HEK293 (cell line): ENCODE results near the gene HS6ST3.

ENCODE experiments used
- CTCF ChIA-PET: fragments of 350-600 bp; formaldehyde crosslinking; extraction: SDS; loops from one replicate; lab custom pipeline; 2021; ENCODE audit warnings: antibody characterized with exemption; lab: Yijun Ruan, JAX
- POLR2A ChIA-PET: fragments of 300-600 bp; formaldehyde crosslinking; extraction: SDS; loops from one replicate; lab custom pipeline; 2020; ENCODE audit warnings: antibody characterized with exemption, inconsistent platforms; lab: Yijun Ruan, JAX
- H3K27ac ChIP-seq: fragments of 200-500 bp; sonication (Bioruptor generic); 2 replicates; pipeline ENCODE4 v1.5.1; 2014; ENCODE audit warnings: low read depth, low read length, control low read depth, inconsistent platforms; ENCODE audit errors: extremely low read depth
- H3K36me3 ChIP-seq, 2 experiments: fragments of 200-500 bp in 1 of 2; sonication (Bioruptor generic) in 1 of 2; 1 replicate in 1 of 2; 2 replicates in 1 of 2; pipeline ENCODE4 v1.5.1; 2014 to 2017; ENCODE audit warnings: inconsistent platforms in 2 of 2, low read length in 2 of 2; ENCODE audit not compliant: control insufficient read depth in 2 of 2, insufficient read depth in 1 of 2
- H3K4me1 ChIP-seq: fragments of 200-500 bp; sonication (Bioruptor generic); 2 replicates; pipeline ENCODE4 v1.5.1; 2014; ENCODE audit warnings: mild to moderate bottlenecking, low read length, inconsistent platforms; ENCODE audit not compliant: control insufficient read depth, insufficient read depth
- H3K4me3 ChIP-seq: 2 replicates; pipeline ENCODE4 v1.5.1; 2011; ENCODE audit warnings: low read depth, mild to moderate bottlenecking, control low read depth, low read length, moderate library complexity
- H3K9me3 ChIP-seq: fragments of 200-500 bp; sonication (Bioruptor generic); 2 replicates; pipeline ENCODE4 v1.5.1; 2014; ENCODE audit warnings: low read depth, low read length, inconsistent platforms; ENCODE audit not compliant: control insufficient read depth, insufficient read depth
- KLF10 ChIP-seq: fragments of 450-650 bp; IDR thresholded peaks from 2 replicates; pipeline ENCODE4 v1.5.1; 2018; ENCODE audit warnings: missing biosample characterization, mild to moderate bottlenecking, missing genetic modification characterization
- KLF7 ChIP-seq: fragments of 450-650 bp; formaldehyde crosslinking; IDR thresholded peaks from 2 replicates; pipeline ENCODE4 v1.5.1; 2016; ENCODE audit warnings: missing biosample characterization, missing genetic modification characterization, borderline replicate concordance
- PRDM10 ChIP-seq: fragments of 450-650 bp; formaldehyde crosslinking; IDR thresholded peaks from 2 replicates; pipeline ENCODE4 v1.5.1; 2016; ENCODE audit warnings: missing biosample characterization, missing genetic modification characterization
- RBAK ChIP-seq: fragments of 450-650 bp; formaldehyde crosslinking; IDR thresholded peaks from 2 replicates; pipeline ENCODE4 v1.5.1; 2016; ENCODE audit warnings: missing biosample characterization, missing genetic modification characterization
- SCRT1 ChIP-seq: fragments of 450-650 bp; formaldehyde crosslinking; IDR thresholded peaks from 2 replicates; pipeline ENCODE4 v1.5.1; 2016; ENCODE audit warnings: missing biosample characterization, missing genetic modification characterization, borderline replicate concordance
- ZBTB11 ChIP-seq: fragments of 450-650 bp; formaldehyde crosslinking; conservative IDR thresholded peaks from 2 replicates; pipeline ENCODE4 v1.5.1; 2016; ENCODE audit warnings: low read depth, missing biosample characterization, missing genetic modification characterization
- ZEB2 ChIP-seq: fragments of 450-650 bp; formaldehyde crosslinking; IDR thresholded peaks from 2 replicates; pipeline ENCODE4 v1.5.1; 2016; ENCODE audit warnings: missing biosample characterization, missing genetic modification characterization
- ZFP37 ChIP-seq: fragments of 450-650 bp; formaldehyde crosslinking; IDR thresholded peaks from 2 replicates; pipeline ENCODE4 v1.5.1; 2016; ENCODE audit warnings: missing biosample characterization, missing genetic modification characterization
- ZFP41 ChIP-seq: fragments of 450-650 bp; formaldehyde crosslinking; IDR thresholded peaks from 2 replicates; pipeline ENCODE4 v1.5.1; 2016; ENCODE audit warnings: missing biosample characterization, missing genetic modification characterization, borderline replicate concordance
- ZNF132 ChIP-seq: fragments of 450-650 bp; formaldehyde crosslinking; IDR thresholded peaks from 2 replicates; pipeline ENCODE4 v1.5.1; 2017; ENCODE audit warnings: missing biosample characterization, missing genetic modification characterization, borderline replicate concordance
- ZNF169 ChIP-seq: fragments of 450-650 bp; formaldehyde crosslinking; IDR thresholded peaks from 2 replicates; pipeline ENCODE4 v1.5.1; 2016; ENCODE audit warnings: missing biosample characterization, missing genetic modification characterization
- ZNF174 ChIP-seq: fragments of 450-650 bp; formaldehyde crosslinking; IDR thresholded peaks from 2 replicates; pipeline ENCODE4 v1.5.0; 2017; ENCODE audit warnings: missing biosample characterization, mild to moderate bottlenecking, missing genetic modification characterization
- ZNF26 ChIP-seq: fragments of 450-650 bp; formaldehyde crosslinking; IDR thresholded peaks from 2 replicates; pipeline ENCODE4 v1.5.1; 2016; ENCODE audit warnings: missing biosample characterization, missing genetic modification characterization
- ZNF302 ChIP-seq: fragments of 450-650 bp; formaldehyde crosslinking; IDR thresholded peaks from 2 replicates; pipeline ENCODE4 v1.5.1; 2016; ENCODE audit warnings: missing biosample characterization, missing genetic modification characterization, low read depth
- ZNF324 ChIP-seq: fragments of 450-650 bp; formaldehyde crosslinking; IDR thresholded peaks from 2 replicates; pipeline ENCODE4 v1.5.1; 2016; ENCODE audit warnings: missing biosample characterization, missing genetic modification characterization
- ZNF341 ChIP-seq: fragments of 450-650 bp; formaldehyde crosslinking; IDR thresholded peaks from 2 replicates; pipeline ENCODE4; 2016; ENCODE audit warnings: low read depth, missing biosample characterization, missing genetic modification characterization
- ZNF48 ChIP-seq: fragments of 450-650 bp; formaldehyde crosslinking; IDR thresholded peaks from 2 replicates; pipeline ENCODE4 v1.5.1; 2016; ENCODE audit warnings: missing biosample characterization, missing genetic modification characterization
- ZNF521 ChIP-seq: fragments of 450-650 bp; formaldehyde crosslinking; IDR thresholded peaks from 2 replicates; pipeline ENCODE4 v1.5.1; 2017; ENCODE audit warnings: missing biosample characterization, mild to moderate bottlenecking, missing genetic modification characterization
- ZNF544 ChIP-seq: fragments of 450-650 bp; formaldehyde crosslinking; IDR thresholded peaks from 2 replicates; pipeline ENCODE4 v1.5.0; 2017; ENCODE audit warnings: missing biosample characterization, missing genetic modification characterization
- ZNF561 ChIP-seq: fragments of 450-650 bp; IDR thresholded peaks from 2 replicates; pipeline ENCODE4 v1.5.1; 2018; ENCODE audit warnings: missing biosample characterization, missing genetic modification characterization, borderline replicate concordance
- ZNF626 ChIP-seq: fragments of 450-650 bp; sonication (Bioruptor Pico); formaldehyde crosslinking; IDR thresholded peaks from 2 replicates; pipeline ENCODE4 v1.5.1; 2018; ENCODE audit warnings: missing biosample characterization, missing genetic modification characterization, inconsistent platforms
- ZNF692 ChIP-seq: fragments of 450-650 bp; formaldehyde crosslinking; IDR thresholded peaks from 2 replicates; pipeline ENCODE4 v1.5.1; 2016; ENCODE audit warnings: missing biosample characterization, missing genetic modification characterization
- ZNF777 ChIP-seq: fragments of 450-650 bp; formaldehyde crosslinking; IDR thresholded peaks from 2 replicates; pipeline ENCODE4 v1.5.1; 2017; ENCODE audit warnings: missing biosample characterization, missing genetic modification characterization, borderline replicate concordance

Gene HS6ST3

GRCh38 chr13:96388598-96388997, 298.7 kb downstream of the HS6ST3 start:
- TF ChIP-seq KLF10 (tag by site-specific recombination) (no peak), ZNF544 (no peak), ZNF777 (tag by site-specific recombination) (no peak), ZNF626 (tag by site-specific recombination) (no peak), ZEB2 (no peak), ZNF521 (tag by site-specific recombination) (no peak), ZNF169 (tag by site-specific recombination) (no peak), RBAK (tag by site-specific recombination) (no peak), ZNF132 (tag by site-specific recombination) (no peak), ZNF561 (tag by site-specific recombination) (no peak), ZNF692 (tag by site-specific recombination) (no peak), ZNF174 (tag by site-specific recombination) (no peak), ZNF341 (no peak), ZNF48 (tag by site-specific recombination) (no peak), SCRT1 (tag by site-specific recombination) (no peak), ZNF302 (tag by site-specific recombination) (no peak), KLF7 (tag by site-specific recombination) (no peak), ZFP41 (tag by site-specific recombination) (no peak)
- H3K27ac ChIP-seq: no peak overlapping the region
- H3K36me3 ChIP-seq: no peaks in the 10 kb centered on the region
- POLR2A ChIA-PET: no interaction called here
- CTCF ChIA-PET: no interaction called here
- H3K4me3 ChIP-seq: no peak overlapping the region
- H3K9me3 ChIP-seq: no peaks in the 10 kb centered on the region
- 0 out of 2 replicates have a peak, but pooled peaks cover 3% of the 10 kb centered on the region for H3K4me1 ChIP-seq

GRCh38 chr13:96391606-96392005, 301.7 kb downstream of the HS6ST3 start:
- CTCF ChIA-PET: no interaction called here
- Histone ChIP-seq H3K4me3 (no peak overlapping the region), H3K9me3 (no peaks in the 10 kb centered on the region), H3K36me3 (no peaks in the 10 kb centered on the region), H3K27ac (no peak overlapping the region), H3K4me1 (no peaks in the 10 kb centered on the region)
- no peak for TF ChIP-seq ZFP37 (tag by site-specific recombination)
- no peak for TF ChIP-seq ZNF324 (tag by site-specific recombination)
- no peak for TF ChIP-seq ZNF777 (tag by site-specific recombination)
- TF ChIP-seq PRDM10 (tag by site-specific recombination): no peak
- TF ChIP-seq ZNF26 (tag by site-specific recombination): no peak
- TF ChIP-seq ZBTB11 (tag by site-specific recombination): no peak
- POLR2A ChIA-PET: no interaction called here
